ENCODE data around the gene MPZL3.
"Not testable (repeated sequence)": the region's sequence is repeated elsewhere in the genome, so short reads cannot be mapped to it uniquely, and the experiment has no call there.

Gene MPZL3

GRCh38 chr11:118212781-118213191 is 39.4 kb downstream of the MPZL3 start:
- no peak for DNase-seq (ENCODE audit: low spot score)

GRCh38 chr11:118212131-118212725 is 39.9 kb downstream of the MPZL3 start:
- no peak for DNase-seq (ENCODE audit: low spot score)

- DNase-seq (ENCODE audit: low spot score) = no peak
Observed at GRCh38 chr11:118211006-118211405, 41.2 kb downstream of the MPZL3 start.

GRCh38 chr11:118210323-118210722 is 41.8 kb downstream of the MPZL3 start:
- no peak for DNase-seq (ENCODE audit: low spot score)

- no peak for DNase-seq (ENCODE audit: low spot score)
Observed at GRCh38 chr11:118209033-118209432, 43.1 kb downstream of the MPZL3 start.

GRCh38 chr11:118207079-118207478 is 45.1 kb downstream of the MPZL3 start:
- DNase-seq (ENCODE audit: low spot score) = no peak

- no peak for DNase-seq (ENCODE audit: low spot score)
Observed at GRCh38 chr11:118206391-118207031, 45.7 kb downstream of the MPZL3 start.

DNA sequence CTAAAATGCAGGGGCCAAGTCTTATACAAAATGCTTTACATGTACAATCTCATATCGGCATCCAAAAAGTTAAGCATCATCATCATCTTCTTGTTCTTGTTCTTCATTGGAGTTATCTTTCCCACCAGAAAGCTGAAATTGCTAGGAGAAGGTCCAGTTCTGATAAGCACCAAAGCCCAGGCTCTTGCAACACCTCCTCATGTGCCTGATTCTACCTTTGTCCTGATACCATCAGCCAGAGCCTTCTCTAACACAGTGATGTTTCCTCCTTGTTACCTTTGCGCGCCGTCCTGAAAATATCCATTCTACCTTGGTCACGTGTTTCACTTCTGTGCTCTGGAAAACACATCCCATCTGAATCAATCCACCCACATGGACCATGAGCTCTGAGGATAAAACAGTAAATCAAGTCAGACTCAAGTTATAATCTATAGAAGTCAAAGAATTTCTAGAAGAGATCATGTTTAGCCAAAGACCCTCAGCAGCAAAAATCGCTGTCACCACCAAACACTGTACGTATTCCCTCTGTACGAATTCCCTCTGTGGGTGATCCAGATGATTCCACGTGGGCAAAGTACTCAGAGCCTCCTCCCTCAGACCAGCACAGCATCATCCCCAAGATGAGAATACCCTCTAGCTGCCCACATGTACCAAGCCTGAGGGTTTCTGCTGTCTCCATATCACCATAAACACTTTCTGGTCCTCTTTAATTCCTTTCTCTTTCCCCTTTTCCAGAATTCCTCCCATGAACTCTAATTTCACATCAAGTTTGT is 46.4 kb downstream of the MPZL3 start:
- no peak for DNase-seq (ENCODE audit: low spot score)

DNA sequence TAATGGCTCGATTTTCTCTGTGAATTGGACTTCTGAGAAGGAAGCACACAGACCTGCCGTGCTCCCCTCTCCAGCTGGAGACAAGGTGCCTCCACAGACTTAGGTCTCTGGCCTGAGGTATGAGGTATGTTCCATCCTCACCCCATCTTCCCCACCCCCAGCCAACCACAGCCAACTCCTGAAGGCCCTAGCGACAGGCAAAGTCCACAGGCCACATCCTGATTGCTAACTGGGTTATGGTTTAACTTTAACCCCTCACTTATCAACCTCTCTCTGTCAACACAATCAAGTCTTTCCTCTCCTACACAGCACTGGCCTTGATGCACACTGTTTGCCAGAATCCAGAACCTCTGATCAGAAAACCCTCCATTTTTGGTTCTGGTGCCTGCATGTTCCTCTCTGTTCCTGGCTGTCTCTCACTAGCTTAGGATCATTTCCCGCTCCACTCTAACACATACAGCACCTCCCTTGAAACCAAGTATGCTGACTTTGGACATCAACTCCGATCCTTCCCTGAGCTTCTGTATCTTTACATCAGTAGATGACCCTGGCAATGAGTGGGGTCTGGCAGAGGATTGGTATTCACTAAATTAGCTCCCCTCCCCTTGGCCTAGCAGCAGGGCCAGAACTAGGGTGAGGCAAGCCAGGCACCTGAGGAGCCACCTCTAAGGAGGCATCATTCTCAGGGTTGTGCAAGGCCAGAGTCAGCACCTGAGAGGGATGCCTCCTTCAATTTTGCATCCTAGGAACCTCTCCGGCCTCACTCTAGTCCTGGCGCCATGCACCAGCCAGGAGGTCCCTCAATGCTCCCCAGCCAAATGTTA is 49.4 kb downstream of the MPZL3 start:
- DNase-seq (ENCODE audit: low spot score) = no peak

GRCh38 chr11:118201966-118202365 is 50.2 kb downstream of the MPZL3 start:
- DNase-seq (ENCODE audit: low spot score) = no peak

DNA sequence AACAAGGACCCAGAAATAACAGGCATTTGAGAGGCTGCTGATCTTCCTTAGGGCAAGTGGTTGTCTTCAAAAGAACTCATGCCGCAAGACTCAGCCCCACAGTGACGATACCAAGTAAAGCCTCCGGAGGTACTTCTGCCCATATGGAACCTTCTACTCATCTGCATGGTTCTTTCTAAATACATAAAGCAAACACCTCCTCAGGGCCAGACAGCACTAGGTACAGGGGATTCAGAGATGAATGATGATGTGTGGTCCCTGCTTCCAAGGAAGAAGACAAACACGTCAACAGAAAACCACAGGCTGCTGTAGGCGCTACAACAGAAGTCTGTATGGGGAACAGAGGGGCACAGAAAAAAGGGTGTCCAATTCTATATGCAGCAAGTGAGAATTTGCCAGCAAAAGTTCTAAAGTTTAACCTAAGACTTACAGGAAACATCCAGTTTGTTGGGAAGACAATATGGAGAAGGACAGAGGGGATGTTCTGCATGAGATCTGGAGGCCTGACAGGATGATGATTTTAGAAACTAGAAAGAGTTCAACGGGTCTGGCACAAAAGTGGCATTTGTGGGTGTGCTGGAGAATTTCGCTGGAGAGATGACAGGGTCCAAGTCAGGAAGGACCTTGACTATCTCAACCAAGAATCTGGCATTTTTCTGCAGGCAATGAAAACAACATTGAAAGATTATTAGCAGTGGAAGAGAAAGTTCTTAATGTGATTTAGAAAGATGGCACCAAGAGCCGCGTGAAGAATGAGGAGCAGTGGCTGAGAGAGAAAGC is 51.1 kb downstream of the MPZL3 start:
- DNase-seq (ENCODE audit: low spot score) = no peak

DNA sequence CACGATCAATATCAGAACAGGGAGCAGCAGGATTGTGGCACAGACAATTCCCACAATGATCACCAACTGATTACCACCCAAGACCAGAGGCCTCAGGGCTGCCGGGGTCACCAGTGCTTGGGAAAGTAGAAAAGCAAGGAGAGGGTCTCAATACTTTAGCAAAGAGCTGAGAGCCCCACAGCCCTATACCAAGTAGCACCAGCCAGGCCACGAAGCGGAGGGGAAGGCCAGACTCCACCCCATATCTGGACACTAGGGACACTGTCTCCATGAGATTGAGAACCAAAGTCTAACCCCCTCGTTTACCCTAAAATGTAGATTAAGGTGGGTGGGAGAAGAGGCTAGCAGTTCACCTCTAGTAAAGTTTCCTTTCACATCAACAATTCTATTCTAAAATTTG is 51.7 kb downstream of the MPZL3 start:
- DNase-seq (ENCODE audit: low spot score) = no peak

DNA sequence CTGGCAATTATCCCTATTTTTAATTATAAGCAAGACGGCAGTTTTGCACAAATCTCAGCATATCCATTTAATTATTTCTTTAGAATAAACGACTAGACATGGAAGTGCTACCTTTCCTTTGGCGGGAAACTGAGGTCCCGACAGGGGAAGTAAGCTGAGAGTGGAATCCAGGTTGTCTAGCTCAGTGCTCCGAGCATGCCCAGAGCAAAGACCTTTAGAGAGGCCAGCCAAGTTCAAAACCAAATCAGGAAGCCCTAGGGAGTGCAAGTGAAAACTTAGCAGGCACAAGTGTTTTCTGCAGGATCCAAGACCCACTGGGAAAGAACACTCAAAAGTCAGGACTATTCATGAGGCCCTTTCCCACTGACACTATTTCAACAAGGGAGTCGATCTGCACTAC is 53.0 kb downstream of the MPZL3 start:
- DNase-seq (ENCODE audit: low spot score) = no peak

GRCh38 chr11:118198370-118198769 is 53.8 kb downstream of the MPZL3 start:
- DNase-seq (ENCODE audit: low spot score) = peak; percentile 70

DNA sequence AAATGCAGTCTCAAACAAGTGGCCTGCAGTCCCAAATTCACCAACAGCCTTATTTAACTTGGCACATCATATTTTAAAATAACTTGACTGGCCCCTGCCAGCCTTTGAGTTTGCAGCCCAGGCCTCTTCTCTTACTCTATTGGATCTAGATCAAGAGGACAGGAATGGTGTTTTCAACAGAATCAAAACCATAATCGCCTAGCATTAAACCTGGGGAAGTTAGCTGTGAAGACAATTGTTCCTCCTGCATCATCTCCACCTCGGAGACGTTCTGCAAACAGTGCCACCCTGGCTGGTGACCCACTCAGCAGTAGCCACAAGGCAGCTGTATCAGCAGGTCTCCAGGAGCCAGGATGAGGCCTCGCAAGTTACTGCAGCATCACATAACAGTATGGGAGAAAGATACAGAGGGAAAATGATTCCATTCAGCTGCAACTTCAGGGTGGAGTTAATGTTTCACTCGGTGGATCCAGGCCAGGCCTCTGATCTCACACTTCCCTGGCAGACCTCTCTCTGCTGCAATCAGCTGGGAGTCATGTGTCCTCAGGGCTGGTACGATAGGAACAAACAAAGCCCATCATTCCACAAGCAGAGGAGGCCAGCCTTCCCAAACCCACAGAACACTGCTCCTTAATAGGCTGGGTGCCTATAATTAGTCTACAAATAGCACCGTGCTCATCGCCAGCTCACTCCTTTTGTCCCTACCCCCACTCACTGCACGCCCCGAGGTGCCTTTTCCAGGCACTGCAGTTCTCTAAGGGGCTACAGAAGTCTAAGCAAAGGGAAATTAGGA is 57.1 kb downstream of the MPZL3 start:
- no peak for DNase-seq (ENCODE audit: low spot score)

DNA sequence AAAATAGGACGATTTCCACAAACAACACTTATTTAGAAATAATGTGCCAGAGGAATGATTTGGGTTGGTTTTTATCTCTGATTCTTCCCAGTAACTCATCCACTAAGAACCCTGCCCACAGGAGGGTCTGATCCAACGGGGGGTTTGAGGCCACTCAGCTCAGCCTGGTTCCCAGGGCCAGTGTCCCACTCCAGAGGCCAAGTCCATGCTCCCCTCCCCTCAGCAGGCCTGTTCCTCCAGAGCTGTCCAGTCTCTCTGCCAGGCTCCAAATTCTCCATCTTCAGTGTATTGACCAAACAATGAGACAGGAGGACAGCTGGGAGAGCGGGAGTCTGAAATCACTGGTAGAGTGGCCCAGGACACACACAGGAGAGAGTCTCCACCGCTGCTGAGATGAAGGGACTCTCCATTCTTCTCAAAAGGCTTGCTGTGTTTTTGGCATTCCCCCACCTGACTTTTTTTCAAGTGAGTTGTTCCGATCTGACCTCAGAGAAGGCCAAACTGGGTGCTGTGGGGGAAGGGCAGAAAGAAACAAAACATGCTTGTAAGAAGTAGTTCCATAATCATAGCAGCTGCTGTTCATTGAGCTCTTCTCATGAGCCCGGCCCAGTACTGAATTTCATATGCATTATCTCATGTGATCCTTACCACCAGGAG is 58.1 kb downstream of the MPZL3 start:
- no peak for DNase-seq (ENCODE audit: low spot score)

DNA sequence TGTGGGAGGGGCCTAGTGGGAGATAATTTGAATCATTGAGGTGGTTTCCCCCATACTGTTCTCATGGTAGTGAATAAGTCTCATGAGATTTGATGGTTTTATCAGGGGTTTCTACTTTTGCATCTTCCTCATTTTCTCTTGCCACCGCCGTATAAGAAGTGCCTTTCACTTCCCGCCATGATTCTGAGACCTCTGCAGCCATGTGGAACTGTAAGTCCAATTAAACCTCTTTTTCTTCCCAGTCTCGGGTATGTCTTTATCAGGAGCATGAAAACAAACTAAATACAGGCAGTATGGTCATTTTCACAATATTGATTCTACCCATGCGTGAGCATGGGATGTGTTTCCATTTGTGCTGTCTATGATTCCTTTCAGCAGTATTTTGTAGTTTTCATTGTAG is 59.3 kb downstream of the MPZL3 start:
- DNase-seq (ENCODE audit: low spot score) = not testable (repeated sequence)

DNA sequence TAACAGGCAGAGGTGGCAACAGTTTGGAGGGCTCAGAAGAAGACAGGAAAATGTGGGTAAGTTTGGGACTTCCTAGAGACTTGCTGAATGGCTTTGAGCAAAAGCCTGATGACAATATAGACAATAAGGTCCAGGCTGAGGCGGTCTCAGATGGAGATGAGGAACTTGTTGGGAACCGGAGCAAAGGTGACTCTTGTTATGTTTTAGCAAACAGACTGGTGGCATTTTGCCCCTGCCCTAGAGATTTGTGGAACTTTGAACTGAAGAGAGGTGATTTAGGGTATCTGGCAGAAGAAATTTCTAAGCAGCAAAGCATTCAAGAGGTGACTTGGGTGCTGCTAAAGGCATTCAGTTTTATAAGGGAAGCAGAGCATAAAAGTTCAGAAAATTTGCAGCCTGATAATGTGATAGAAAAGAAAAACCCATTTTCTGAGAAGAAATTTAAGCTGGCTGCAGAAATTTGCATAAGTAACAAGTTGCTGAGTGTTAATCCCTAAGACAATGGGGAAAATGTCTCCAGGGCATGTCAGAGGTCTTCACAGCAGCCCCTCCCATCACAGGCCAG is 61.1 kb downstream of the MPZL3 start:
- not testable (repeated sequence) for DNase-seq (ENCODE audit: low spot score)

- no peak for DNase-seq (ENCODE audit: low spot score)
Observed at GRCh38 chr11:118186346-118187107, 65.6 kb downstream of the MPZL3 start.

Measured in RKO (cell line).